ENCODE measurements around the gene LRRC37A.
A peak's percentile ranks its signal among the peaks of the same experiment; 100 is the strongest.
"Not testable (repeated sequence)": the region's sequence is repeated elsewhere in the genome, so short reads cannot be mapped to it uniquely, and the experiment has no call there.

LRRC37A gene

GRCh38 chr17:46290906-46291546 lies 3.9 kb upstream of the LRRC37A start:
- DNase-seq: not testable (repeated sequence)

DNA sequence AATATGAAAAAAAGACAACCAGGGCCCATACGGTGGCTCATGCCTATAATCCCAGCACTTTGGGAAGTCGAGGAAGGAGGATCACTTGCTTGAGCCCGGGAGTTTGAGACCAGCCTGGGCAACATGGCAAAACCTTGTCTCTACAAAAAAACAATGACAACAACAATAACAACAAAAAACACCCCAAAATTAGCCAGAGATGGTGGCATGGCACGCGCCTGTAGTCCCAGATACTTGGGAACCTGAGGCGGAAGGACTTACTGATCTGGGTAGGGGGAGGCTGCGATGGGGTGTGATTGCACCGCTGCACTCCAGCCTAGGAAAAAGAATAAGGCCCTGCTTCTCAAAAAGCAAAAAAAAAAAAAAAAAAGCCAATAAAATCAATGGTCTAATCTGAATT lies 3.3 kb upstream of the LRRC37A start:
- not testable (repeated sequence) for DNase-seq

DNA sequence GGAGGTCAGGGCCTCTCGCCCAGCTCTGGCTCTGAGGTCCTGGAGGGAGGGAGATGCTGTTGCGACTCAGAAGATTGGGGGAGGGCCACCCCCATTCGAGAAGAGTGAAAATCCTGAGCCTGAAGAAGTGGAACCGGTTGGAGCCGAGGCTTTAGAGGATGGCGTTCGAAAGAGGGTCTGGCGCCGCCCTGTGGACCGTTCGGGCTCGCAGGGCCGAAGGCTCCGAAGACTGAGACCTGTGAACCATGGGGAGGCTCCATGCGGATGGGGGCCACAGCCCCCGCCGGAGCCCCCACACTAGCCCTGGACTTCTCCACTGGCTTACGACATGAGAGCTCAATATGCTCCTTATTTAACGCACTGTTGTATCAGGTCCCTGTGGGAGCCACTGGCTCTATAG lies 46.3 kb downstream of the LRRC37A start:
- not testable (repeated sequence) for DNase-seq

- not testable (repeated sequence) for DNase-seq
Observed at GRCh38 chr17:46342131-46342530, 47.2 kb downstream of the LRRC37A start.

DNA sequence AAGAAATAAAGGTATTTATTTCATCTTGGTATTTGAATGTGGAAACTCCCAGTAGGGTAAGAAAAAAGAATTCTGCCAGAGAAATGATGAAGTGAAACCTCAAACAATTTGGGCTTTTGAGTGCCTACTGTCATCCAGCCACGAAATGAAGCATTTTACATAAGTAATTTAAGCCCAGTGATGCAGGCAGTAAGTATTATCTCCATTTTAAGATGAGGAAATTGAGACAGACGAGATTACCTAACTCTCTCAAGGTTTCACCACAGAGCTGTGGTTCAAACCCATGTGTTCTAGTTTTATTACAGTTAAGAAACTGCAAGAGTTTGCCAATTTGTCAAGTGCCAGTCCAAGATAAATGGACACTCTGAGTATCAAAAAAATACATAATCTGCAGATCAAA lies 53.4 kb downstream of the LRRC37A start:
- not testable (repeated sequence) for DNase-seq

DNA sequence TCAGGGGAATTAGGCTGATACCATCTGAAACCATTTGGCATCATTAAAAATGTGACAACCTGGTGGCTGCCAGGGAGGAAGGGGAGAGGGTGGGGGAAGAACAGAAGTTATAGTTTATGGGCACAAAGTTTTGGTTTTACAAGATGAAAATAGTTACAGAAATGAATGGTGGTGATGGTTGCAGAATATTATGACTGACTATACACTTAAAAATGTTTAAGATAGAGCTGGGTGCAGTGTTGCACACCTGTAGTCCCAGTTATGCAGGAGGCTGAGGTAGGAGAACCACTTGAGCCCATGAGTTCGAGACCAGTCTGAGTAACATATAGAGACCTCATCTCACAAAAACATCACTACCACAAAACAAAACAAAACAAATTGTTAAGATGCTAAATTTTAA lies 54.1 kb downstream of the LRRC37A start:
- not testable (repeated sequence) for DNase-seq

- not testable (repeated sequence) for DNase-seq
Observed at GRCh38 chr17:46353856-46354255, 58.9 kb downstream of the LRRC37A start.

DNA sequence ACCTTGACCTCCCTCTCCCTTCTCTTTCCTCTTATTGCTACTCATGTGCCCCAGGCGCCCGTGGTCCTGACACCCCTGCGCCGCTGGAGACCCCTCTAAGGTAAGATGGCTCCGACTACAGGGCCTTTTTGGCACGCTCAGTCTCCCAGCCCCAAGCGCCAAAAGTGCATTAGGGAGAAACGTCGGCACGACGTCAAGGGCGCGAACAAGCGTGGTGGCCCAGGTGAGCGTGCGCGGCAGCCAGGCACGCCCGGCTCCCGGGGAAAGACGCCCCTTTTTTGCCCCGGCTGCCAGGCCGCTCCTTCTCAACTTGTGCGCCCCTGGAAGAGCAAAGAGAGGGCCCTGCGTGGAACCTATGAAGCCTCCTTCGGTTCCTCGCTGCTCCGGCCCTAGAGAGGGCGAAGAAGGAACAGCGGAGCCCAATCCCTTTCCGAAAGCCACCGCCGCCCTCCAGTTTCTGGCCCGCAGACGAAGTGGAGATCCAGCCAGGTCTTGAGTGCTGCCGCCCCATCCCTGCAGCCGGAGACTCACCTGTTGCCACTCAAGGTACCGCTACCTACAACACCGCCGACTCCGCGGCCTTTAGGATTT lies 66.3 kb downstream of the LRRC37A start:
- not testable (repeated sequence) for DNase-seq

DNA sequence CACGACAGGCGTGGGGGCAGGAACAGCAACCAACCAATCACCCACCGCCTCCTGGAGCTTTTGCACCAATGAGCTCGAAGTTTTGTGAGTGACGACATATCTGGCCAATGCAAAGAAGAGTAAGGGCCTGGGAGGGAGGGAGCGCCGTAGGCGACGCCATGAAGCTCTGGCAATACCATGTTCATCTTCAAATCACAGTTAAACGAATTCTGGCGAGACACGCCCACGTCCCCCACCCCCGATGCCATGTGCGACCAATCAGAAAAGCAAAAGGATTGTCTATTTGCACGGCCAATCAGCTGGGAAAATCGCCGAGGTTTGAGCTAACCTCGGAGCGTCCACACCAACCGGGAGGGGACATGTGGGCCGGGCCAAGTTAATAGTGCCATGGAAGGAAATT lies 66.8 kb downstream of the LRRC37A start, which contains the start of gene ARL17B:
Gene ARL17B (minus strand): TSS at position 12 of the 400 bp plus-strand sequence. CDS start 3,369 bp downstream, outside the sequence.
- DNase-seq: peak; percentile 87

GRCh38 chr17:46367520-46367919 lies 72.6 kb downstream of the LRRC37A start:
- DNase-seq: not testable (repeated sequence)

DNA sequence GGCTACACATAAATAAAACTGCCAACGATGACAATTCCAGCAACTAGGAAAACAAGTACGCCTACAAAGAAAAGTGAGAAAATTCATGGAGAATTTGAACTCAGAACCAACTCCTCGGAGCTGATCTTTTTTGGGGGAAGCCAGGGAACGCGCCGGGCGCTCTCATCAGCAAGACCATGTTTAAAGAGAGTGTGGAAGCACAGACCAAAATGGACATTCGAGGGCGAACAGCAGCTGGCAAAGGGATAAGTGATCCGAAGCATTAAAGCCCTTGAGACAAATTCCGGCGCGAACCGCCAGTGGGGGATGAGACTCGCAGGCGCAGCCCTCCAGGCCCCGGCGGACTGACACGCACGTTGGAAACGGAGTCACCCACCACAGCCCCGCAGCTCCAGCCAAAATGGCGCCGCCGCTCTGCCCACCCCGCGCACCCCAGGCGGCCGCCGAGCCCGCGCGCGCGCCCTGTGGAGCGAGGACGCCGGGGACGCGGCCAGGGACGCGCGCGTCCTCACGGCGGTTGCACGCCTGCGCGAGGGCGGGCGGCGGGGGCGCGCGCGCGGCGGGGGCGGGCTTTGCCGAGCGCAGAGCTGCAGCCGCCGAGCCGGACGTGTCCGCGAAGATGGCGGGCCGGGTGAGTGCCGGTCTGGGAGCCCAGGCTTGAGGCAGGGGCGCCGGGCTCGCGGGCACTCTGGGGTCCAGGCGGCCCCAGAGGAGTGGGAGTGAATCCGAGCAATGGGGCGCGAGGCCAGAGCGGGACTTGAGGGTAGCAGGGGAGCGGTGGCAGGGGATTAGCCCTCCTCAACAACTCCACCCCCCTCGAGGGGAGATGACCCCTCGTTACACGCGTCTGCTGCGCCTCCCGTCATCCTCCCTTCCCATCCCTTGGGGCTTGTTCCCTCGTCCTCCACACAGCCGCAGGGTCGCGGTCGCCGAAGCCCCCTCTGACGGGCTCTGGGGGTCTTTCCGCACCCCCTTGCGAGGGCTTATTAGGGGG lies 77.6 kb downstream of the LRRC37A start:
- DNase-seq: not testable (repeated sequence)

DNA sequence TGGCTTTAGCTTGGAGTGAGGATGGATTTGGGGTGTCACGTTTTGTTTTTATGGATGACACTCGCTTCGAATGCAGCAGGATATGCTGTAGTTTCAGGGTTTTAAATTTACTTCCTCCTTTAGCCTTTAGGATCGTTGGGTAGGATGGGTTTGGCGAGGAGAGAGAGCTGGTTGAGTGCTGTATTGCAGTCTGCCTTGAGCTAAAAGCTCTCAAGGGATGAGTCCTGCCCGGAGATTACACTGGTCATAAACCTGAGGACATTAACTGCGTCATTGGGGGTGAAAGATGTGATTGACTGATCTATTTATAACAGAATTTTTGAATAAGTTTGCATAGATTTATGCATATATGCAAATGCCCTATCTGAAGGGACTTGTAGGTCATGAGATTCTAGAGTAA lies 78.5 kb downstream of the LRRC37A start:
- DNase-seq: not testable (repeated sequence)

DNA sequence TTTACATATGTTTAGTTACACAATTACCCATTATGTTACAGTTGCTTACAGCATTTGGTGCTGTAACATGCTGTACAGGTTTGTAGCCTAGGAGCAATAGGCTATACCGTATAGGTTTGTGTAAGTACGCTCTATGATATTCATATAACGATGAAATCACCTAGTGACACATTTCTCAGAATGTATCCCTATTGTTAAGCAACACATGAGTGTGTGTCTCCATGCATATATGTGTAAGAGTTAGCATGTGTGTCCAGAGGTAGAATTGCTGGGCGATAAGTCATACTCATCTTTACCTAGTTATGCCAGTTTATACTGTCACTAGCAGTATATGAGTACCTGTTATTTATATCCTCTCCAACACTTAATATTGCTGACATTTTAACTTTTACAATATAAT lies 88.2 kb downstream of the LRRC37A start:
- not testable (repeated sequence) for DNase-seq

DNA sequence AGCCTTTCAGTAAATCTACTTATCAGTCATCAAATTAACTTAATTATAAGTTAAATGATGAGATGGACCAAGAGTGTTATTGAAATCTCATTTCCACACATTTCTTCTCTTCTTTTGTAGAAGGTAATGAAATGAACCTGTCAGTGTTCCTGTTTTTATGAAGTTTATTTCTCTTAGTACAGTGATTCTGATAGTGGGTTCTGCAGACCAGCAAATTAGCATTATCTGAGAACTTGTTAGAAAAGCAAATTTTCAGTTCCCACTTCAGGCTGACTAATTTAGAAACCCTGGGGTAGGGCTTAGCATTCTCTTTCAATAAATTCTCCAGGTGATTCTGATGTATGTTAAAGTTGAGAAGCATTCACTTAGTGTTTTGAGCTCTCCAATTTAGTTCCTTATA lies 90.6 kb downstream of the LRRC37A start:
- not testable (repeated sequence) for DNase-seq

All from stimulated activated CD4-positive, alpha-beta T cell treated with anti-CD3 and anti-CD28 coated beads, Interleukin-4, amount 100 ng/mL, for 24 hours (primary cell).